HEK293 (cell line): ENCODE results near the gene MAGI1.

Experiments
- ATF2 ChIP-seq: fragments of 450-650 bp; formaldehyde crosslinking; IDR thresholded peaks from 2 replicates; pipeline ENCODE4 v1.5.1; 2016; ENCODE audit warnings: missing biosample characterization, missing genetic modification characterization, low read depth
- CTCF ChIP-seq: fragments of 450-650 bp; formaldehyde crosslinking; IDR thresholded peaks from 2 replicates; pipeline ENCODE4 v1.5.1; 2016; ENCODE audit warnings: missing biosample characterization, missing genetic modification characterization
- HIC1 ChIP-seq: fragments of 450-650 bp; formaldehyde crosslinking; IDR thresholded peaks from 2 replicates; pipeline ENCODE4 v1.5.1; 2016; ENCODE audit warnings: missing biosample characterization, missing genetic modification characterization
- KLF10 ChIP-seq: fragments of 450-650 bp; IDR thresholded peaks from 2 replicates; pipeline ENCODE4 v1.5.1; 2018; ENCODE audit warnings: missing biosample characterization, mild to moderate bottlenecking, missing genetic modification characterization
- KLF7 ChIP-seq: fragments of 450-650 bp; formaldehyde crosslinking; IDR thresholded peaks from 2 replicates; pipeline ENCODE4 v1.5.1; 2016; ENCODE audit warnings: missing biosample characterization, missing genetic modification characterization, borderline replicate concordance
- PRDM4 ChIP-seq: fragments of 450-650 bp; formaldehyde crosslinking; IDR thresholded peaks from 2 replicates; pipeline ENCODE4 v1.5.1; 2017; ENCODE audit warnings: missing biosample characterization, missing genetic modification characterization
- TRIM28 ChIP-seq: IDR thresholded peaks from 2 replicates; pipeline ENCODE4 v1.6.1; 2011; ENCODE audit warnings: low read length, control low read depth, borderline replicate concordance
- ZBTB8A ChIP-seq: fragments of 450-650 bp; formaldehyde crosslinking; IDR thresholded peaks from 2 replicates; pipeline ENCODE4 v1.5.1; 2016; ENCODE audit warnings: missing biosample characterization, missing genetic modification characterization
- ZNF274 ChIP-seq, 2 experiments: fragments of 200-500 bp in 1 of 2; fragments of 450-650 bp in 1 of 2; sonication (Bioruptor generic) in 1 of 2; formaldehyde crosslinking in 1 of 2; IDR thresholded peaks; 2 replicates each; pipeline versions ENCODE4 v1.5.1 to v1.6.1; 2014 to 2016; ENCODE audit warnings: borderline replicate concordance in 1 of 2, inconsistent platforms in 1 of 2, low read length in 1 of 2, missing biosample characterization in 1 of 2, missing genetic modification characterization in 1 of 2
- ZNF302 ChIP-seq: fragments of 450-650 bp; formaldehyde crosslinking; IDR thresholded peaks from 2 replicates; pipeline ENCODE4 v1.5.1; 2016; ENCODE audit warnings: missing biosample characterization, missing genetic modification characterization, low read depth
- ZNF416 ChIP-seq: fragments of 450-650 bp; formaldehyde crosslinking; IDR thresholded peaks from 2 replicates; pipeline ENCODE4 v1.5.1; 2016; ENCODE audit warnings: missing biosample characterization, missing genetic modification characterization
- ZNF514 ChIP-seq: fragments of 450-650 bp; formaldehyde crosslinking; IDR thresholded peaks from 2 replicates; pipeline ENCODE4 v1.5.1; 2016; ENCODE audit warnings: missing biosample characterization, missing genetic modification characterization

GRCh38 chr3:65914740-65915367 is 123.9 kb downstream of the MAGI1 start:
- TF ChIP-seq ZBTB8A (tag by site-specific recombination), result no peak
- no peak for TF ChIP-seq PRDM4 (tag by site-specific recombination)
- TF ChIP-seq CTCF (tag by site-specific recombination), result no peak
- TF ChIP-seq ZNF416 (tag by site-specific recombination), result no peak
- TF ChIP-seq KLF10 (tag by site-specific recombination), result no peak
- TF ChIP-seq TRIM28, result no peak
- TF ChIP-seq ZNF514 (tag by site-specific recombination), result no peak
- TF ChIP-seq ZNF274 (IDR thresholded peaks at IDR 0.05; ENCODE audit: low read length), result no peak
- TF ChIP-seq ZNF274 (tag by site-specific recombination; IDR thresholded peaks at IDR 0.05; ENCODE audit: borderline replicate concordance), result no peak
- TF ChIP-seq ATF2 (tag by site-specific recombination), result no peak
- no peak for TF ChIP-seq ZNF302
- no peak for TF ChIP-seq KLF7 (tag by site-specific recombination)
- no peak for TF ChIP-seq HIC1 (tag by site-specific recombination)
